HG02852 (cell line): Measurements from ENCODE around the gene ADAMTS14.

ENCODE experiments used
- ATAC-seq: cut with Tn5 transposase; IDR thresholded peaks from one replicate; pipeline ENCODE4 v1.9.1; 2021; ENCODE audit warnings: mild to moderate bottlenecking, moderate library complexity; ENCODE audit not compliant: unreplicated experiment

The ADAMTS14 gene

DNA sequence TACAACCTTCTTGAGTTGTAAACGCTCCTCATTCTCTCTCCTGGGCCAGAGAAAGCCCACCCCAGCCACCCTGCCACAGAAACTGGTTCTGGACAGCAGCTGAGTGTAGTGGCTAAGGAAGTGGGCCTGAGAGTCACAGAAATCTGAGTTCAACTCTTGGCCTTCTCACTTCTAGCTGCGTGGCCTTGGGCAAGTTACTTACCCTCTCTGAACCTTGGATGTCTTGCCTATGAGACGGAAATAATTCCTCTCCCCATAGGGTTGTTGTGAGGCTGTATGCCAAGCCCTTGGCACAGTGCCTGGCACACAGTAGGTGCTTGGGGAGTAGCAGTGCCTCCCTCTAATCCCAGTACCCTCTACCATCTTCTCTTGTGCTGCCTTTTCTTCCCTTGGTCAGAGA, 51.5 kb downstream of the ADAMTS14 start:
- no peak for ATAC-seq

- ATAC-seq, result no peak
These were observed 54.7 kb downstream of the ADAMTS14 start for GRCh38 chr10:70726909-70727495.

DNA sequence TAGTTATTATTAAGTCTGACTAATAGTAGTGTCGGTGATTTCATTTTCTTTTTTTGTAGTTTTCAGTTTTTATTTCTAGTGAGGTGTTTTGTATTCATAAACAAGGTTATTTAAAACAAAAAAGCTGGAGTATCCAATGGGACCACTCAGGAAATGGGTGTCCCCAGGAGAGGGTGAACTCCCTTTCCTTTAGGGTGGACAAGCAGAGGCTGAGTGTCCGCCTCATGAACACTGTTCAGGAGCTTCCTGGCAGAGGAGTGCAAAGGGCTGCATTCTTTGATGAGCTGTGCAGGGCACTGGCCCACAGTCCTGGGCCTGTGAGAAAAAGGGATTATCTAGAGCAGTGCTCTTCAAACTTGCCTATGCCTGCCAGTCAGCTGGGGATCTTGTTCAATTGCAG, 56.0 kb downstream of the ADAMTS14 start:
- no peak for ATAC-seq

DNA sequence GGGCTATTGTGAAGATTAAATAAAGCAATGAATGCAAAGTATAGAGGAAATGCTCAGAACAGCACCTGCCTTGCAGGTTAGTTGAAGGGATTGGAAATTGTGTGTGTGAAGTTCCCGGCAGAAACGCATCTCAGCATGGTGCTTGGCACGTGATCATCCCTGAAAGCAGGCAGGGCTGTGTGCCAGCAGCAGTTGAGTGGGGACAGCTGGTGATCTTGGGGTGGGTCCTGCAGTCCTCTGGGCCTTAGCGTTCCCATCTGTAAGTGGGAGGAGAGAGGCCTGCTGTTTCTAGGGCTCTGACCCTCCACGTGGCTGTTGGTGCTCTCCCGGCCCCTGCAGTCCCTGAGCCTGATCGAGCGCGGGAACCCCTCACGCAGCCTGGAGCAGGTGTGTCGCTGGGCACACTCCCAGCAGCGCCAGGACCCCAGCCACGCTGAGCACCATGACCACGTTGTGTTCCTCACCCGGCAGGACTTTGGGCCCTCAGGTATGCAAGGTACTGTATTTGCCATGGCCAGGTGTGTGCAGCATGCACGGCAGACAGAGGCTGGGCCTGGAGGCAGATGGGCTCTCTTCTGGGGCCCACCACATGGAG, 57.6 kb downstream of the ADAMTS14 start:
- ATAC-seq, result no peak

- ATAC-seq, result no peak
These were observed 58.6 kb downstream of the ADAMTS14 start for GRCh38 chr10:70730955-70731354.

GRCh38 chr10:70732569-70732968, 60.3 kb downstream of the ADAMTS14 start:
- no peak for ATAC-seq

GRCh38 chr10:70733051-70733450, 60.7 kb downstream of the ADAMTS14 start:
- ATAC-seq, result no peak

DNA sequence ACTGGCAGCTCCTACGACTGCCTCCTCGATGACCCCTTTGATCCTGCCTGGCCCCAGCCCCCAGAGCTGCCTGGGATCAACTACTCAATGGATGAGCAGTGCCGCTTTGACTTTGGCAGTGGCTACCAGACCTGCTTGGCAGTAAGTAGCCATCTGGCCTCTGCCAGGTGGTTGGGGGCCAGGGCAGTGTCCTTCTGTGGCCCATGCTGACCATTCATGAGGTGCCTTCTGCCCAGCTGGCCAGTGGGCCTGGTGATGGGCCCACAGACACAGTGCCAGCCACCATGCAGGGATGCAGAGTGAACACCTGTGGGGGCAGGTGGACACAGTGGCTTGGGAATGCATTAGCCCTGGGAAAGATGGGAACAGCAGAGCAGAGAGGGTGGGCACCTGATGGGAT, 62.9 kb downstream of the ADAMTS14 start:
- no peak for ATAC-seq

- no peak for ATAC-seq
These were observed 64.2 kb downstream of the ADAMTS14 start for GRCh38 chr10:70736525-70736924.

DNA sequence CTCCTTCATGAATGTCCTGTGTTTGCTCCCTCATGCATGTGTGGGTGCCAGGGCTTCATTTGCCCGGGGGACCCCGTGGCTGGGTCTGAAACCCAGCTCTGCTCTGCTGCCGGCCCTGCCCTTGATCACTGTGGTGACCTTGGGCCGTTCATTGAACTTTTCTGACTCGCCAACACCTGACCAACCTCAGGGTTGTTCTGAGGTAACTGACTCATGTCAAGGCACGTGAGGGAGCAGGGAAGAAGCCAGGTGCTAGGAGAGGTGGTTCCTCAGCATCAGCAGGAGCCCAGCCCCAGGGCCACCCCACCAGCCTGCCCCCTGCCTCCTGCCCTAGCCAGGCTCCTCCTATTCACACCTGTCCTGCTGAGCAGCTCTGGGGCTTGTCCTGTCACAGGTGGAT, 64.9 kb downstream of the ADAMTS14 start:
- no peak for ATAC-seq

DNA sequence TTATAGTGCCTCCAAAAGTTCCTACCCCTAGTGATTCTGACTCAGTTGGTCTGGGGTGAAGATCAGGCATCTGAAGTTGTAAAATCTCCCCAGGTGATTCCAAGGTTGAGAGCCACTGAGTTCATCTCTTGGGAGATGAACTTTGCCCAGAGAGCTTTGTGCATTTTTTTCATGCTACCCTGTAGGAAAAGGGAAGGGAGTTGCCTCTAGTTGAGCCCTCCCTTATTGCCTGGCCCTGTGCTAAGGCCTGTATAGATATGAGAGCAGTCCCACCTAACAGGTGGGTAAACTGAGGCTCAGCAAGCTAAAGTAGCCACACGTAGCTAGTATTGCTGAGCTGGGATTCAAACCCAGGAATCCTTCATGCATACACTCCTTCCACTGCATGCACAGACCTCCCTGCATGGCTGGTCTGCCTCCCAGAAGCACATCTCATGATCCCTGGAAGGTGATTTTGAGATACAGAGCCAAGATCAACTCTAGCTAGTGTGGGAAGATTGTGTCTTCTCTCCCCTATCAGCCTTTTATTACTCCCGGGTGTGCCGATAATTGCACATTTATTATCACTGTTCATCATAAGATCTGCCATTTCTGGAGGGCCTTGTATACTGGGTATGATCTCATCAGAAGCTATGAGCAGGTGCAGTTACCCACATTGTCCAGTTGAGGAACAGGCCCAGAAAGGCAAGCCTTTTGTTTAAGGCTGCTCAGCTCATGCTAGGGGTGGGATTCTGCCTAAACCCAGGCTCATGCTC, 65.9 kb downstream of the ADAMTS14 start:
- no peak for ATAC-seq

DNA sequence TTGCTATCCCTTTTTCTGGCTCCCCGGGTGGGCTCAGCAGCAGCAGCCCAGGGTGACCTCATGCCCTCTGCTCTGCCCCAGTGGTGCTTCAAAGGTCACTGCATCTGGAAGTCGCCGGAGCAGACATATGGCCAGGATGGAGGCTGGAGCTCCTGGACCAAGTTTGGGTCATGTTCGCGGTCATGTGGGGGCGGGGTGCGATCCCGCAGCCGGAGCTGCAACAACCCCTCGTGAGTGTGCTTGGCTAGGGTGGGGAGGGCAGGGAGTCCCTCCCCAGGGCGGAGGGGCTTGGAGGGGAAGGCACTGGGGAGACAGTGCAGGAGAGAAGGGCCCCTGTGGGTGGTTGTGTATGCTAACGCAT, 66.4 kb downstream of the ADAMTS14 start:
- ATAC-seq, result no peak

GRCh38 chr10:70740406-70741288, 68.3 kb downstream of the ADAMTS14 start:
- no peak for ATAC-seq

DNA sequence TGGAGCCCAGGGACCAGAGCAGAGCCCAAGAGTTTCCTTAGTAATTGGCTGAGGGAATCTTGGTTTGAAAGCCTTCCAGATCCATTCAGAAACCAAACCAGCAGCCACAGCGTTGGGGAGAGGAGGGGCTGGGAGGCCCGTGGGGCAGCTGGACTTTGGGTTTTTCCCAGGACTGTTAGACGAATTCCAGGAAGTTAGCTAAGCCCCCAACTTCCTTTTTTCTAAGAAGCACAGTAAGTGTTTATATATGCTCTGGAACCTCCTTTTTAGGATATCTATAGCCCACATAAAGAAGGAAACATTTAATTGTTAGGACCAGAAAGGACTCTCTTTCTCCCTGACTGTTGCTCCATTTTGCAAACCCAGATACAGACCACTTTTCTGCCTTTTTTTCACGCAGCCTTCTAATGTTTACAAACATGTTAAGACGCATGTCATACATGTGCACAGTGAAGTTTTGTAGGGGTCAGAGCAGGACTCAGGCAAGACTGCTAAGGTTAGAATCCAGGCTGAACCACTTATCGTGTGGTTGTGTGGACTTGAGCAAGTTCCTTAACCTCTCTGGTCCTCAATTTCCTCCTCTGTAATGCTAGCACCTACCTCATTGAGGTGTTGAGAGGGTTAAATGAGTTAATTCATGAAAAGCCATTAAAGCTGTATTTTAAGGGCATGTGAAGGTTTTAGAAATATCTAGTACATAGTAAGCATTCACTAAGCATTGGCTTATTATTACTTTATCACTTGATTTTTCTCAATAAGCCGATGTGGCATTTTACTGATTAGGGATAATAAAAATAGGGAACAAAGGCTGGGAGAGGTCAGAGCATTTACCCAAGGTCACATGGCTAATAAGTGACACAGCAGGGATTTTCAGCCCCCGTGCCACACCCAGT, 70.5 kb downstream of the ADAMTS14 start:
- no peak for ATAC-seq

DNA sequence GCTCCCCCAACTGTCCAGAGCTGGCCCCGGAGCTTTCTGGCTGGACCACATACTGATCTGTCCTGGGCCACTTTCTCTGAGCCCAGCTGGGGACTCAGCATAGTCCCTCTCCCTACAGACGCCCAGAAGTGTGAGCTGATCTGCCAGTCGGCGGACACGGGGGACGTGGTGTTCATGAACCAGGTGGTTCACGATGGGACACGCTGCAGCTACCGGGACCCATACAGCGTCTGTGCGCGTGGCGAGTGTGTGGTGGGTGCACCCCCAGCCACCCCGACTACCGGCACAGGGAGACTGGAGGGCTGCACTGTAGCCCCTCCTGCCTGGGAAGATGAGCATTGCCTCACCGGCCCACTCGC, 71.1 kb downstream of the ADAMTS14 start:
- ATAC-seq, result no peak

DNA sequence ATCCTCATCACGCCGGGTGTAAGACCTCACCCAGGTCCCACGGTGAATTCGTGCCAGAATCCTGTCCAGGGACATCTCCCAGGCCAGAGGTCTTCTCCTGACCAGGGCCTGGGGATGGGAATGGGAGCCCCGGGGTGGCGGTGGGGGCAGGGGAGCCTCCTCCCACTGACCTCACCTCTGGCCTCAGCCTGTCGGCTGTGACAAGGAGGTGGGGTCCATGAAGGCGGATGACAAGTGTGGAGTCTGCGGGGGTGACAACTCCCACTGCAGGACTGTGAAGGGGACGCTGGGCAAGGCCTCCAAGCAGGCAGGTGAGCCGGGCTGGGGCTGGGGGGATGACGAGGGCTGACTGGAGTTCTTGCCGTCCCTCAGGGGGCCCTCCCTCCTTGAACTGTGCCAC, 71.6 kb downstream of the ADAMTS14 start:
- ATAC-seq, result no peak

GRCh38 chr10:70744617-70745143, 72.4 kb downstream of the ADAMTS14 start:
- no peak for ATAC-seq

DNA sequence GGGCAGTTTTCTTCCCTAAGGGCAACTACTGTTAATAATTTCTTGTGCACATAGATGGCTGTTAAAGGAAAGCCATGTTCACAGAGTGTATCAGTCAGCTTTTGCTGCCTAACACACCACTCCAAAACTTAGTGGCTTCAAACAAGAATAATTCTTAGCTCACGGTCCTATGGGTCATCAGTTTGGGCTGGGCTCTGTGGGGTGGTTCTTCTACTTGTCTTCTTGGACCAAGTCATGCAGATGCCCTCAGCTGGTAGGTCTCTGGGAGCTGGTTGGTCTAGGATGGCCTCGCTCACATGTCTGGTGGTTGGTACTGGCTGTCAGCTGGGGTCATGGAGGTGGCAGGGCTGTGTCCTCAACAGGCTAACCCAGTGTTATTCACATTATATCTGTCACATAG, 73.2 kb downstream of the ADAMTS14 start:
- ATAC-seq, result no peak

GRCh38 chr10:70747192-70747965, 75.1 kb downstream of the ADAMTS14 start:
- ATAC-seq, result no peak

DNA sequence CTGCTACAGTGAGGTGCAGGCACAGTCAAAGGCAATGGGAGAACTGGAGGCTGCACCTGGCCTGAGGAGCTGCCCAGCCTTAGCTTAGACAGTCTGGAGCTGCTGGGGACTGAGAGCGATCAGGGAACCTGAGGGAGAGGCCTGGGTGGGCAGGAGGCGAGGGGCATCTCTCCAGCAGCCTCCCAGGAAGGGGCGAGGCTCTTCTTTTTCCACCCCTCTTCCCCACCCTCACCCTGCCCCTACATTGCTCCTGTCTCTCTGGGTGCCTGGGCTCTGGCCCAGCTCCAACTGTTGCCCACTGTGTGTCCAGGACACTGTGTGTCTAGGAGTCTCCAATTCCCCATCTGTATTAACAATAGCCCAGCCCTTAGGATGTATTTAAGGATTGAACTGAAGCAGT, 76.0 kb downstream of the ADAMTS14 start:
- ATAC-seq, result no peak
